GM23338 (cell line): ENCODE measurements around the gene PID1. TPM values are rescaled to one million over a fixed set of nuclear protein-coding genes. Genes with fewer than 3 reads are reported as not detected.

Source experiments
- ATAC-seq: fragments of 200-7000 bp; cut with Tn5 transposase; 3 replicates; pipeline ENCODE4 v1.9.1; 2020
- DNase-seq: peaks from one replicate; pipeline ENCODE4 v3.0.0-alpha.2; 2015; ENCODE audit warnings: low spot score
- H2AFZ ChIP-seq: fragments of 200-600 bp; sonication (generic); 2 replicates; pipeline ENCODE4 v1.8.0; 2016; ENCODE audit warnings: antibody characterized with exemption, mild to moderate bottlenecking, moderate library complexity
- H3F3A ChIP-seq: fragments of 200-600 bp; sonication (generic); replicated peaks from 2 replicates; pipeline ENCODE4 v1.8.0; 2017; ENCODE audit warnings: antibody characterized with exemption, mixed run types, low read depth
- H3K27ac ChIP-seq: fragments of 200-600 bp; sonication (generic); 2 replicates; pipeline ENCODE4 v1.6.1; 2016; ENCODE audit warnings: low read depth
- H3K27me3 ChIP-seq: fragments of 200-600 bp; sonication (generic); 2 replicates; pipeline ENCODE4 v1.8.0; 2016; ENCODE audit warnings: mild to moderate bottlenecking, mixed run types, moderate library complexity; ENCODE audit not compliant: insufficient read depth
- H3K36me3 ChIP-seq: fragments of 200-600 bp; sonication (generic); 2 replicates; pipeline ENCODE4 v1.8.0; 2016; ENCODE audit warnings: mild to moderate bottlenecking; ENCODE audit not compliant: insufficient read depth
- H3K4me1 ChIP-seq: fragments of 200-600 bp; sonication (generic); 2 replicates; pipeline ENCODE4 v1.8.0; 2016; ENCODE audit warnings: mild to moderate bottlenecking, moderate library complexity; ENCODE audit not compliant: insufficient read depth
- H3K4me2 ChIP-seq: fragments of 200-600 bp; sonication (generic); 2 replicates; pipeline ENCODE4 v1.7.1; 2017; ENCODE audit warnings: mixed run types
- H3K4me3 ChIP-seq: fragments of 200-600 bp; sonication (generic); 2 replicates; pipeline ENCODE4 v1.6.1; 2016; ENCODE audit warnings: mixed run types
- H3K79me2 ChIP-seq: fragments of 200-600 bp; sonication (generic); replicated peaks from 2 replicates; pipeline ENCODE4 v1.8.0; 2017; ENCODE audit warnings: mild to moderate bottlenecking; ENCODE audit not compliant: insufficient read depth
- H3K9me2 ChIP-seq: fragments of 200-600 bp; sonication (generic); 2 replicates; pipeline ENCODE4 v1.8.0; 2017; ENCODE audit not compliant: insufficient read depth
- H4K20me1 ChIP-seq: fragments of 200-600 bp; sonication (generic); replicated peaks from 2 replicates; pipeline ENCODE4 v1.8.0; 2017; ENCODE audit warnings: mild to moderate bottlenecking; ENCODE audit not compliant: insufficient read depth
- H3K27ac Mint-ChIP-seq: 2 replicates; pipeline ENCODE4 v1.8.0; 2020; ENCODE audit warnings: inconsistent platforms, mild to moderate bottlenecking, moderate library complexity, mixed read lengths
- H3K27me3 Mint-ChIP-seq: 3 replicates; pipeline ENCODE4 v1.8.0; 2022; ENCODE audit warnings: low read depth, mild to moderate bottlenecking, moderate library complexity, mixed read lengths, inconsistent platforms; ENCODE audit not compliant: insufficient read depth, poor library complexity
- H3K36me3 Mint-ChIP-seq: 3 replicates; pipeline ENCODE4 v1.8.0; 2021; ENCODE audit warnings: low read depth, mild to moderate bottlenecking, inconsistent platforms, moderate library complexity, mixed read lengths
- H3K4me1 Mint-ChIP-seq: 3 replicates; pipeline ENCODE4 v1.8.0; 2020; ENCODE audit warnings: mild to moderate bottlenecking, inconsistent platforms, mixed read lengths
- H3K4me3 Mint-ChIP-seq: 3 replicates; pipeline ENCODE4 v1.8.0; 2021; ENCODE audit warnings: moderate library complexity, mild to moderate bottlenecking, inconsistent platforms, mixed read lengths
- H3K9me3 Mint-ChIP-seq: 3 replicates; pipeline ENCODE4 v1.8.0; 2020; ENCODE audit warnings: moderate library complexity, mild to moderate bottlenecking, inconsistent platforms, mixed read lengths
- CTCF ChIP-seq, 2 experiments: fragments of 200-600 bp in 1 of 2; sonication (generic) in 1 of 2; conservative IDR thresholded peaks; 2 replicates each; pipeline versions ENCODE4 v1.5.1 to v1.6.1; 2016 to 2017; ENCODE audit warnings: antibody characterized with exemption in 2 of 2, low read depth in 2 of 2, mild to moderate bottlenecking in 2 of 2, moderate library complexity in 1 of 2
- EZH2 ChIP-seq: fragments of 200-600 bp; sonication (generic); IDR thresholded peaks from one replicate; pipeline ENCODE4 v1.8.0; 2017; ENCODE audit warnings: antibody characterized with exemption, mild to moderate bottlenecking, low read depth; ENCODE audit not compliant: unreplicated experiment
- EZH2phosphoT487 ChIP-seq: fragments of 200-600 bp; sonication (generic); IDR thresholded peaks from one replicate; pipeline ENCODE4 v1.8.1; 2018; ENCODE audit warnings: antibody characterized with exemption; ENCODE audit not compliant: unreplicated experiment
- JUNB ChIP-seq: IDR thresholded peaks from one replicate; pipeline ENCODE4 v1.6.1; 2016; ENCODE audit warnings: antibody characterized with exemption; ENCODE audit not compliant: unreplicated experiment
- NANOG ChIP-seq: IDR thresholded peaks from 2 replicates; pipeline ENCODE4 v1.6.1; 2016; ENCODE audit warnings: antibody characterized with exemption, borderline replicate concordance
- REST ChIP-seq: IDR thresholded peaks from one replicate; pipeline ENCODE4 v1.6.1; 2018; ENCODE audit warnings: antibody characterized with exemption; ENCODE audit not compliant: unreplicated experiment
- ZNF114 ChIP-seq: fragments of 250-450 bp; sonication (Bioruptor Pico); IDR thresholded peaks from 2 replicates; pipeline ENCODE4 v1.5.0; 2020; ENCODE audit warnings: mild to moderate bottlenecking, moderate library complexity
- ZNF331 ChIP-seq: fragments of 250-450 bp; sonication (Bioruptor Pico); IDR thresholded peaks from 2 replicates; pipeline ENCODE4 v1.5.0; 2020; ENCODE audit warnings: low read depth, mild to moderate bottlenecking, moderate library complexity
- ZNF462 ChIP-seq: fragments of 250-450 bp; sonication (Bioruptor Pico); IDR thresholded peaks from 2 replicates; pipeline ENCODE4 v1.5.0; 2020; ENCODE audit warnings: mild to moderate bottlenecking, moderate library complexity
- polyA plus RNA-seq: library from polyadenylated mRNA; unstranded; fragments of >200 nt; fragmentation: Nextera tagmentation; extraction: Ambion mirVana; gene quantifications from 2 replicates; pipeline ENCODE4 v1.2.1, GENCODE V29; 2016
- total RNA-seq: library from RNA; depleted of rRNA; stranded (reverse); fragments of >200 nt; shearing (Covaris generic); gene quantifications from 2 replicates; pipeline ENCODE4 v1.2.3, GENCODE V29; 2014

PID1 gene
- total and polyA plus RNA-seq, 2 experiments from 2014 or later = 1.7 to 2.4 TPM

- Histone ChIP-seq H3K36me3 (no peaks in the 10 kb centered on the region), H3K4me3 (no peak overlapping the region), H3K27ac (no peak overlapping the region), H4K20me1 (no peaks in the 10 kb centered on the region), H2AFZ (no peak overlapping the region), H3K4me2 (no peak overlapping the region), H3K4me1 (no peaks in the 10 kb centered on the region), H3K27me3 (no peaks in the 10 kb centered on the region), H3K9me2 (peaks cover 7% of the 10 kb centered on the region), H3F3A (no peaks in the 10 kb centered on the region), H3K79me2 (no peaks in the 10 kb centered on the region)
- Mint-ChIP-seq H3K36me3 (no peaks in the 10 kb centered on the region), H3K27me3 (no peaks in the 10 kb centered on the region), H3K9me3 (no peaks in the 10 kb centered on the region; the same call in 2 of the 3 replicates), H3K4me3 (no peak overlapping the region), H3K27ac (no peak overlapping the region), H3K4me1 (no peaks in the 10 kb centered on the region)
- no peak for DNase-seq
- no peak for TF ChIP-seq ZNF331 (CRISPR knock-in tag)
- no peak for TF ChIP-seq REST
- TF ChIP-seq JUNB = no peak
- no peak for TF ChIP-seq CTCF (conservative IDR thresholded peaks at IDR 0.05; ENCODE audit: low read depth in 2 of 2)
- no peak for TF ChIP-seq ZNF462 (CRISPR knock-in tag)
- no peak for TF ChIP-seq ZNF114 (CRISPR knock-in tag)
- TF ChIP-seq EZH2 = no peak
- no peak for TF ChIP-seq NANOG
- no peak for TF ChIP-seq EZH2phosphoT487
- no peak for ATAC-seq
Observed at GRCh38 chr2:229300371-229300770, 29.3 kb upstream of the PID1 start.
